GM19328 (cell line): ENCODE measurements around the gene SSH3.

Experiments used
- ATAC-seq: cut with Tn5 transposase; IDR thresholded peaks from one replicate; pipeline ENCODE4 v1.9.1; 2021; ENCODE audit warnings: mild to moderate bottlenecking, moderate library complexity; ENCODE audit not compliant: unreplicated experiment

SSH3 gene

GRCh38 chr11:67291481-67292381 is 11.6 kb upstream of the SSH3 start:
- no peak for ATAC-seq

GRCh38 chr11:67292671-67293070 is 10.7 kb upstream of the SSH3 start:
- ATAC-seq, result no peak

GRCh38 chr11:67293090-67293489 is 10.2 kb upstream of the SSH3 start:
- ATAC-seq, result no peak

GRCh38 chr11:67295846-67296245 is 7.5 kb upstream of the SSH3 start:
- ATAC-seq, result no peak

- no peak for ATAC-seq
Observed at GRCh38 chr11:67298786-67299185, 4.5 kb upstream of the SSH3 start.

- no peak for ATAC-seq
Observed at GRCh38 chr11:67299471-67300191, 3.7 kb upstream of the SSH3 start.

GRCh38 chr11:67300256-67300755 is 3.0 kb upstream of the SSH3 start:
- ATAC-seq, result no peak

GRCh38 chr11:67300756-67301312 is 2.5 kb upstream of the SSH3 start:
- ATAC-seq, result no peak

GRCh38 chr11:67301313-67301921 is 1.9 kb upstream of the SSH3 start:
- ATAC-seq, result no peak

- ATAC-seq, result no peak
Observed at GRCh38 chr11:67301951-67302516, 1.3 kb upstream of the SSH3 start.

GRCh38 chr11:67302571-67303131 is 679 bp upstream of the SSH3 start:
- ATAC-seq, result no peak

- no peak for ATAC-seq
Observed at GRCh38 chr11:67303835-67304411, 593 bp downstream of the SSH3 start.

- no peak for ATAC-seq
Observed at GRCh38 chr11:67304511-67305113, 1.3 kb downstream of the SSH3 start.

- no peak for ATAC-seq
Observed at GRCh38 chr11:67306769-67307544, 3.6 kb downstream of the SSH3 start.

GRCh38 chr11:67307545-67308001 is 4.2 kb downstream of the SSH3 start:
- ATAC-seq, result no peak

- no peak for ATAC-seq
Observed at GRCh38 chr11:67308031-67308866, 4.9 kb downstream of the SSH3 start.

GRCh38 chr11:67309166-67309565 is 5.8 kb downstream of the SSH3 start:
- ATAC-seq, result no peak

GRCh38 chr11:67309661-67310061 is 6.3 kb downstream of the SSH3 start:
- ATAC-seq, result no peak
